ENCODE data around the gene HAO2. TPM values are rescaled to one million over a fixed set of nuclear protein-coding genes. Genes with fewer than 3 reads are reported as not detected.

The HAO2 gene
- total RNA-seq, 2 donors from 2014 or later = not detected

DNA sequence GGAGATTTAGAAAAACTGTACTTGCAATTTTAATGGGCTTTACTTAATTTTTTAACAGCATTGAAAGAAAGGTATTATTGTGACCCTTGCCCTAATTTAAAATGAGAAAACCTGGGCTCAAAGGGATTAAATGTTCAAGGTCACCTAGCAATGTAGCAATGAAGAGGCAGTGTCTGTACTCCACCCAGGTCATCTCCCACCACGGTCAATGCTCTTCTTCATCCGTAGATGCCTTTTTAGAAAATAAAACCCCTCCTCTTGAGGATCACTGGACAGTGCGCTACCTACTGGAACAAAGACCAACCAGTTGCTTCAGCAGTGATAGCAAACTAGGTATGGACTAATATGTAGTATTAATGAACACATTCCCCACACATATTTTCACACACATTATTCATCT, 29.8 kb upstream of the HAO2 start:
- Histone ChIP-seq H3K36me3 (replicated peaks in 1 of 2; ENCODE audit: insufficient read depth in 1 of 2, low read depth in 2 of 2) (no peaks in the 10 kb centered on the region), H3K4me3 (no peak overlapping the region), H3K9me3 (no peaks in the 10 kb centered on the region), H3K4me1 (no peaks in the 10 kb centered on the region), H3K27me3 (no peaks in the 10 kb centered on the region), H3K27ac (no peak overlapping the region)
- no peak for DNase-seq
- no peak for ATAC-seq
- TF ChIP-seq POLR2A (IDR thresholded peaks at IDR 0.05) = no peak
- TF ChIP-seq, protein P1, sequence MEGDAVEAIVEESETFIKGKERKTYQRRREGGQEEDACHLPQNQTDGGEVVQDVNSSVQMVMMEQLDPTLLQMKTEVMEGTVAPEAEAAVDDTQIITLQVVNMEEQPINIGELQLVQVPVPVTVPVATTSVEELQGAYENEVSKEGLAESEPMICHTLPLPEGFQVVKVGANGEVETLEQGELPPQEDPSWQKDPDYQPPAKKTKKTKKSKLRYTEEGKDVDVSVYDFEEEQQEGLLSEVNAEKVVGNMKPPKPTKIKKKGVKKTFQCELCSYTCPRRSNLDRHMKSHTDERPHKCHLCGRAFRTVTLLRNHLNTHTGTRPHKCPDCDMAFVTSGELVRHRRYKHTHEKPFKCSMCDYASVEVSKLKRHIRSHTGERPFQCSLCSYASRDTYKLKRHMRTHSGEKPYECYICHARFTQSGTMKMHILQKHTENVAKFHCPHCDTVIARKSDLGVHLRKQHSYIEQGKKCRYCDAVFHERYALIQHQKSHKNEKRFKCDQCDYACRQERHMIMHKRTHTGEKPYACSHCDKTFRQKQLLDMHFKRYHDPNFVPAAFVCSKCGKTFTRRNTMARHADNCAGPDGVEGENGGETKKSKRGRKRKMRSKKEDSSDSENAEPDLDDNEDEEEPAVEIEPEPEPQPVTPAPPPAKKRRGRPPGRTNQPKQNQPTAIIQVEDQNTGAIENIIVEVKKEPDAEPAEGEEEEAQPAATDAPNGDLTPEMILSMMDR (IDR thresholded peaks at IDR 0.05) = no peak
- intact Hi-C loops (cut with DNase I) = no loop called here
- WGBS, 2 donors = 79 to 80% methylated on average over 3 of the region's 3 CpGs

DNA sequence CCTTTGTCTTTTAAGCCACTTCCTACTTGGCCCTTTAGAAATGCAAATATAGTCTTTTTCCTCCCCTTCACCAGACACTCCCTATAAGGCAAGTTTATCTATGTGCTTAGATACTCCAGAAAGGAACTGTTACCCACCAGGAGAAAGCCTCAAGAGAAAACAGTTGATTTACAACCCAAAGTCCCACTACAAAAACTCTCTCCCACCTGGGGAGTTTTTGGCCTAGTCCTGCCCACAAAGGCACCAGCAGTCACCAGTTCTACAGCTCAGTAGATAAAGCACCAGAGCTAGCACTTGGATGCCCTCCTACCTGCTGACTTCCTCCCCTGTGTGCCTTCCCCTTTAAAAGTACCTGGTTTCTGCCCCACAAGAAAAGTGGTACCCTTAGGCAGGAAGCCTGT, 27.7 kb upstream of the HAO2 start:
- DNase-seq = no peak
- Histone ChIP-seq H3K27ac (no peak overlapping the region), H3K36me3 (replicated peaks in 1 of 2; ENCODE audit: insufficient read depth in 1 of 2, low read depth in 2 of 2) (no peaks in the 10 kb centered on the region), H3K9me3 (no peaks in the 10 kb centered on the region), H3K27me3 (no peaks in the 10 kb centered on the region), H3K4me1 (no peaks in the 10 kb centered on the region), H3K4me3 (no peak overlapping the region)
- ATAC-seq = no peak
- no peak for TF ChIP-seq POLR2A (IDR thresholded peaks at IDR 0.05)
- TF ChIP-seq, protein P1 (IDR thresholded peaks at IDR 0.05) = no peak
- intact Hi-C loops (cut with DNase I) = no loop called here

DNA sequence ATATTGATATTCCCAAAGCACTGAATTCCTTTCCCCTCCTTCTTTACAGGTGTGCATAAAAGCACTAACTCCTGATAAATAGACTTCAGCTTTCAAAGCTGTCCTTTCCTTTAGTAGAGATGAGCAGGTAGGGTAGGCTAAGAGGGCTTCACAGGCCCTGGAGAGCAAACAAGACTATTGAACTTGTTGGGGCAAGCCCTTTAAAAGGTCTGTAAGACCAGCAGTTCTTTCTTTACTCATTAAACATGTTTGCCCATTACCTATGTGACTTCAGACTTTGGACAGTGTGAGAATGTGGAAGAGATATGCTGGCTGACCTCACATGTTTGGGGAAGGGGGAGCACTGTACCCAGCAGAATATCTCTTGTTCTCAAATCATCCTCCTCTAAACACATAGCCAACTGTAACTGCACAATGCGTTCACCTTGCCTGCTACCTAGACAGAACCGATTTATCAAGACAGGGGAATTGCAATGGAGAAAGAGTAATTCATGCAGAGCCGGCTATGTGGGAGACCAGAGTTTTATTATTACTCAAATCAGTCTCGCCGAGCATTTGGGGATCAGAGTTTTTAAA, 27.1 kb upstream of the HAO2 start:
- Histone ChIP-seq H3K4me3 (no peak overlapping the region), H3K27me3 (no peaks in the 10 kb centered on the region), H3K27ac (no peak overlapping the region), H3K4me1 (no peaks in the 10 kb centered on the region), H3K9me3 (no peaks in the 10 kb centered on the region), H3K36me3 (replicated peaks in 1 of 2; ENCODE audit: insufficient read depth in 1 of 2, low read depth in 2 of 2) (no peaks in the 10 kb centered on the region)
- intact Hi-C loops (cut with DNase I) = no loop called here
- no peak for ATAC-seq
- DNase-seq = no peak
- WGBS, 2 donors = 62 to 67% methylated on average over 5 of the region's 5 CpGs
- TF ChIP-seq POLR2A (IDR thresholded peaks at IDR 0.05) = no peak
- TF ChIP-seq, protein P1 (IDR thresholded peaks at IDR 0.05) = no peak

DNA sequence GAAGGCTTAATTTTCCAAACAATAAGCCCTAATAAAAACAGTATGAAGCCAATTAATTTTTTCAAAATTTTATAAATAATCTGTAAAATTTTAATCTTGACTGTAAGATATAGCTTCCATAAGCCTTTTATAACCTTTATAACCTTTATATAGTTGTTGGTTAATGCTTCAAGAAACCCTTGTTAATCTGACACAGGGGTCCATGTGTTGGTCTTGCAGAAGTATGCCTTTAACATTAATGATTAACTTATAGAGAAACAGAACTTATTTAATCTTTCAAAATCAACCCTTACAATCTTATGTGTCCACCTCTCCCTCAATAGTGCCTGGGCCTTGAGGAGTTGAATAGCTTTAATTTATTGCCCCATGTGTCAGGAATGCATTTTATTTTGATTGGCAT, 23.2 kb upstream of the HAO2 start:
- Histone ChIP-seq H3K36me3 (replicated peaks in 1 of 2; ENCODE audit: insufficient read depth in 1 of 2, low read depth in 2 of 2) (no peaks in the 10 kb centered on the region), H3K27ac (no peak overlapping the region), H3K27me3 (no peaks in the 10 kb centered on the region), H3K9me3 (no peaks in the 10 kb centered on the region), H3K4me1 (no peaks in the 10 kb centered on the region), H3K4me3 (no peak overlapping the region)
- no peak for TF ChIP-seq POLR2A (IDR thresholded peaks at IDR 0.05)
- TF ChIP-seq, protein P1 (IDR thresholded peaks at IDR 0.05) = no peak
- intact Hi-C loops (cut with DNase I) = no loop called here
- DNase-seq (no peak), ATAC-seq (no peak)

DNA sequence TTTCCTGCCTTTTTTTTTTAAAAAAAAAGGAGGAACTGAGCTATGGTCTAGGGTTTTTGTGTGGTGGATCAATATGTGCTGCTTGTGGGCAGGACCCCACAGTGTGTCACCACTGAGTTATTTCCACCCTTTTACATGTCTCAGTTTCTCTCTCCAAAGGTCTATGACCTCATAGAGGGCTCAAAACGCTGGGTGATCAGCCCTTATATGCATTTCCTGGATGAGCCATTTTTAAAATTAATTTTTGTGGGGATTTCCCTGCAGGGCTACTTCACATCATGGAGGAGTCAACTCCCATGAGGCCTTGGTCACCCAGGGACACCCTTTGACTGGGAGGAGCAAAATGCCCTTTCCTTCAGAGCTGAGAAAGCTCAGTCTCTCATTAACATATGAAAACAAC, 20.7 kb upstream of the HAO2 start:
- Histone ChIP-seq H3K27me3 (no peaks in the 10 kb centered on the region), H3K4me1 (no peaks in the 10 kb centered on the region), H3K27ac (no peak overlapping the region), H3K36me3 (replicated peaks in 1 of 2; ENCODE audit: insufficient read depth in 1 of 2, low read depth in 2 of 2) (no peaks in the 10 kb centered on the region), H3K4me3 (no peak overlapping the region), H3K9me3 (no peaks in the 10 kb centered on the region)
- no peak for ATAC-seq
- intact Hi-C loops (cut with DNase I) = no loop called here
- 50 to 75% methylated on average over 1 of the region's 1 CpG for WGBS, 2 donors
- no peak for DNase-seq
- TF ChIP-seq, protein P1 (IDR thresholded peaks at IDR 0.05) = no peak
- no peak for TF ChIP-seq POLR2A (IDR thresholded peaks at IDR 0.05)
